Measurements from ENCODE around the gene RBM12. TPM values are rescaled to one million over a fixed set of nuclear protein-coding genes. Genes with fewer than 3 reads are reported as not detected.

Gene RBM12
- total and polyA plus RNA-seq, 2 of the 8 experiments (the other 6 are each of a cell fraction or from before 2014, with no cell fraction given): 187 to 214 TPM

GRCh38 chr20:35619196-35620095 lies 45.3 kb downstream of the RBM12 start (continued):
- TF ChIP-seq ATF3 (IDR thresholded peaks at IDR 0.05; ENCODE audit: insufficient read depth, low read depth, low read length): no peak
